Heart left ventricle (tissue), 16 donors: ENCODE measurements around the gene DSCAML1. TPM values are rescaled to one million over a fixed set of nuclear protein-coding genes. Genes with fewer than 3 reads are reported as not detected.

Source experiments
- ATAC-seq, 4 donors: fragments of 200-7000 bp; cut with Tn5 transposase; one replicate each; pipeline ENCODE4 v1.9.1; 2020 to 2022; ENCODE audit warnings: moderate library complexity in 4 of 4, mild to moderate bottlenecking in 3 of 4, moderate number of reproducible peaks in 1 of 4
- DNase-seq, 5 donors: peaks; one replicate each; pipeline ENCODE4 v3.0.0-alpha.2; 2020
- H3K27ac ChIP-seq, 12 donors: fragments of 200-600 bp; sonication (generic) in 4 of 12; one replicate each; pipeline versions ENCODE4 v1.5.0 to v1.8.0; 2016 to 2022; ENCODE audit warnings: mild to moderate bottlenecking in 2 of 12
- H3K27me3 ChIP-seq, 9 donors: fragments of 200-600 bp; sonication (generic) in 2 of 9; one replicate each; pipeline versions ENCODE4 v1.5.1 to v1.8.0; 2016 to 2022; ENCODE audit warnings: mild to moderate bottlenecking in 3 of 9
- H3K36me3 ChIP-seq, 9 donors: fragments of 200-600 bp; sonication (generic) in 2 of 9; one replicate each; pipeline versions ENCODE4 v1.5.0 to v1.8.0; 2018 to 2022; ENCODE audit warnings: mild to moderate bottlenecking in 2 of 9
- H3K4me1 ChIP-seq, 12 donors: fragments of 200-600 bp; sonication (generic) in 4 of 12; one replicate each; pipeline versions ENCODE4 v1.5.0 to v1.8.0; 2016 to 2022; ENCODE audit warnings: mild to moderate bottlenecking in 3 of 12
- H3K4me3 ChIP-seq, 12 donors: fragments of 200-600 bp; sonication (generic) in 4 of 12; one replicate each; pipeline versions ENCODE4 v1.5.0 to v1.8.0; 2017 to 2022; ENCODE audit warnings: mild to moderate bottlenecking in 9 of 12, moderate library complexity in 4 of 12
- H3K9me3 ChIP-seq, 12 donors: fragments of 200-600 bp; sonication (generic) in 4 of 12; one replicate each; pipeline versions ENCODE4 v1.5.0 to v1.8.0; 2016 to 2022; ENCODE audit warnings: mild to moderate bottlenecking in 1 of 12
- CTCF ChIP-seq, 12 donors: fragments of 200-600 bp; sonication (generic) in 4 of 12; IDR thresholded peaks; one replicate each; pipeline versions ENCODE4 v1.5.0 to v1.8.0; 2018 to 2022; ENCODE audit warnings: antibody characterized with exemption in 12 of 12, mild to moderate bottlenecking in 5 of 12
- POLR2A ChIP-seq, 2 donors: fragments of 450-650 bp; IDR thresholded peaks; one replicate each; pipeline ENCODE4 v1.6.1; 2017; ENCODE audit warnings: antibody characterized with exemption in 2 of 2, mild to moderate bottlenecking in 2 of 2, moderate library complexity in 2 of 2
- WGBS, 4 donors: extraction: QIAGEN DNeasy Blood & Tissue Kit in 2 of 4; methylation state at CpG; one replicate each; pipeline versions ENCODE4 v1.1.5 to v1.1.7; 2013 to 2018; 5-methylcytosine and 5-hydroxymethylcytosine counted together
- intact Hi-C, 10 donors: fragments of 100-400 bp; cut with DNase I; formaldehyde crosslinking; loops; one replicate each; pipeline versions ENCODE4 v1.11.1 to v1.14.2; 2022
- polyA plus RNA-seq, 2 donors: library from polyadenylated mRNA; stranded (reverse); fragments of 200-250 nt; gene quantifications; one replicate each; pipeline ENCODE4 v1.2.3, GENCODE V29; 2013
- total RNA-seq, 9 donors: library from RNA; depleted of rRNA in 2 of 9; stranded (reverse); fragments of >200 nt in 2 of 9; fragmentation: NEBNext Ultra II Directional in 3 of 9; extraction: Animal tissue kit (Norgen Biotek cat#: 25700) in 3 of 9; gene quantifications; one replicate each; pipeline versions ENCODE4 v1.1.0 to v1.2.4, GENCODE V29; 2016 to 2023
- donor health status: ischemic (EF 13 %, LVEDD 7.1; RV severe dilation, severe dysfunction).
- donor health status: healthy with polysubstance abuse.
- donor health status: DM: no; HTN: yes; CAD: no.
- donor health status: DM: no; HTN: no; CAD: no.
- donor health status: ischemic (EF 25% LVEDD 6.9; RV normal size, moderate dysfunction).
- donor health status: ischemic (EF 25% LVEDD 5.7; RV mildly dilated, moderate dysfunction).
- donor health status: healthy.
- donor health status: DM: yes; HTN: yes; CAD: no.
- donor health status: ischemic (EF 35%, LVEDD 5.7; RV mildly dilated, moderate dysfunction).
- donor health status: nonischemic (EF 11% LVEDD 7.7; RV severe dilation, severe dysfunction).
- donor health status: DM: yes; HTN: yes; CAD: no.
- donor health status: PGD.
- donor health status: ischemic (EF 29% LVEDD 5.4; RV normal size, mild dysfunction).
- donor health status: nonischemic (EF 23%, LVEDD 6.1; RV moderate dilation, normal function).

Gene DSCAML1
- total and polyA plus RNA-seq, 11 donors: 0.05 to 1.7 (median 0.76) TPM

GRCh38 chr11:117442869-117443239 is 354.2 kb downstream of the DSCAML1 start:
- no peak for TF ChIP-seq POLR2A (IDR thresholded peaks at IDR 0.05)
- no peak for TF ChIP-seq CTCF (IDR thresholded peaks at IDR 0.05)
- no peak overlapping the region for H3K27ac ChIP-seq
- H3K36me3 ChIP-seq: peaks cover 0 to 3% (median 0%) of the 10 kb centered on the region in 9 donors
- H3K4me1 ChIP-seq: peaks cover 0 to 15% (median 0%) of the 10 kb centered on the region in 12 donors
- no peaks in the 10 kb centered on the region for H3K9me3 ChIP-seq
- no peak overlapping the region for H3K4me3 ChIP-seq
- no peak for ATAC-seq
- peaks cover 0 to 17% (median 0%) of the 10 kb centered on the region in 9 donors for H3K27me3 ChIP-seq
- 77 to 83% (median 82%) methylated on average over 2 to 12 of the region's 12 CpGs for WGBS, 4 donors
- DNase-seq: no peak
- intact Hi-C loops: loop anchor here (1.0 to 5.0 kb wide), 5 partner anchors 364 to 609 kb away; no protein-coding TSS in a partner anchor

GRCh38 chr11:117442049-117442868 is 354.8 kb downstream of the DSCAML1 start:
- DNase-seq: no peak
- intact Hi-C loops: loop anchor here in 9 of 10 donors (2.0 to 5.0 kb wide), 4 partner anchors 365 to 610 kb away; no protein-coding TSS in a partner anchor
- H3K27me3 ChIP-seq: peaks cover 0 to 17% (median 0%) of the 10 kb centered on the region in 9 donors
- peaks cover 0 to 15% (median 0%) of the 10 kb centered on the region in 12 donors for H3K4me1 ChIP-seq
- TF ChIP-seq POLR2A (IDR thresholded peaks at IDR 0.05) (no peak), CTCF (IDR thresholded peaks at IDR 0.05) (no peak)
- H3K4me3 ChIP-seq: no peak overlapping the region
- 91 to 95% (median 93%) methylated on average over 16 of the region's 16 CpGs for WGBS, 4 donors
- no peaks in the 10 kb centered on the region for H3K9me3 ChIP-seq
- H3K27ac ChIP-seq: no peak overlapping the region
- no peak for ATAC-seq
- peaks cover 0 to 3% (median 0%) of the 10 kb centered on the region in 9 donors for H3K36me3 ChIP-seq

GRCh38 chr11:117441146-117441975 is 355.7 kb downstream of the DSCAML1 start:
- no peak overlapping the region for H3K27ac ChIP-seq
- WGBS, 4 donors: 85 to 94% (median 89%) methylated on average over 14 of the region's 14 CpGs
- DNase-seq: no peak

More at GRCh38 chr11:117441146-117441975, 355.7 kb downstream of the DSCAML1 start:
- Histone ChIP-seq H3K4me1 (peaks cover 0 to 15% (median 0%) of the 10 kb centered on the region in 12 donors), H3K9me3 (no peaks in the 10 kb centered on the region), H3K27me3 (peaks cover 0 to 17% (median 0%) of the 10 kb centered on the region in 9 donors), H3K4me3 (no peak overlapping the region), H3K36me3 (peaks cover 0 to 4% (median 0%) of the 10 kb centered on the region in 9 donors)
- intact Hi-C loops: loop anchor here in 7 of 10 donors (5.0 kb wide), 3 partner anchors 366 to 611 kb away; no protein-coding TSS in a partner anchor
- TF ChIP-seq CTCF (IDR thresholded peaks at IDR 0.05) (no peak), POLR2A (IDR thresholded peaks at IDR 0.05) (no peak)
- ATAC-seq: no peak
